Astrocyte (in vitro differentiated cells and primary cell): ENCODE data around the gene ZFAND5. TPM values are rescaled to one million over a fixed set of nuclear protein-coding genes. Genes with fewer than 3 reads are reported as not detected.

ENCODE experiments used
- DNase-seq: peaks from one replicate; pipeline ENCODE4 v3.0.0-alpha.2; 2010; ENCODE audit warnings: low read depth
- FAIRE-seq: peaks from 2 replicates; lab custom pipeline; 2011; peaks lifted over from hg19 to GRCh38; lab: Jason Lieb, UNC
- H2AFZ ChIP-seq: 2 replicates; pipeline ENCODE4 v1.6.0; 2012; ENCODE audit warnings: low read depth, low read length, inconsistent platforms
- H3K27ac ChIP-seq: 2 replicates; pipeline ENCODE4 v1.5.1; 2011; ENCODE audit warnings: low read depth, low read length, inconsistent platforms
- H3K27me3 ChIP-seq: 2 replicates; pipeline ENCODE4 v1.6.0; 2011; ENCODE audit warnings: low read length, inconsistent platforms; ENCODE audit not compliant: insufficient read depth
- H3K36me3 ChIP-seq: 2 replicates; pipeline ENCODE4 v1.5.1; 2011; ENCODE audit warnings: low read length, inconsistent platforms; ENCODE audit not compliant: insufficient read depth
- H3K4me1 ChIP-seq: 2 replicates; pipeline ENCODE4 v1.5.1; 2011; ENCODE audit warnings: low read length, inconsistent platforms; ENCODE audit not compliant: insufficient read depth
- H3K4me2 ChIP-seq: 2 replicates; pipeline ENCODE4 v1.6.0; 2012; ENCODE audit warnings: low read length, inconsistent platforms
- H3K4me3 ChIP-seq: 2 replicates; pipeline ENCODE4 v1.5.1; 2011; ENCODE audit warnings: low read depth, mild to moderate bottlenecking, low read length, inconsistent platforms; ENCODE audit not compliant: insufficient read depth
- H3K79me2 ChIP-seq: 2 replicates; pipeline ENCODE4 v1.6.0; 2012; ENCODE audit warnings: mild to moderate bottlenecking, low read length, inconsistent platforms; ENCODE audit not compliant: insufficient read depth
- H3K9ac ChIP-seq: 2 replicates; pipeline ENCODE4 v1.6.0; 2012; ENCODE audit warnings: mild to moderate bottlenecking, low read length, inconsistent platforms
- H3K9me3 ChIP-seq: 2 replicates; pipeline ENCODE4 v1.5.1; 2012; ENCODE audit warnings: low read depth, mild to moderate bottlenecking, low read length, inconsistent platforms; ENCODE audit not compliant: insufficient read depth
- H4K20me1 ChIP-seq: 2 replicates; pipeline ENCODE4 v1.6.0; 2012; ENCODE audit warnings: low read length, inconsistent platforms; ENCODE audit not compliant: insufficient read depth
- H3K27ac Mint-ChIP-seq: one replicate; pipeline ENCODE4 v1.8.0; 2021; ENCODE audit warnings: mild to moderate bottlenecking, mixed read lengths; ENCODE audit not compliant: unreplicated experiment
- H3K27me3 Mint-ChIP-seq: one replicate; pipeline ENCODE4 v1.8.0; 2021; ENCODE audit warnings: low read depth, mixed read lengths; ENCODE audit not compliant: unreplicated experiment
- H3K36me3 Mint-ChIP-seq: one replicate; pipeline ENCODE4 v1.8.0; 2021; ENCODE audit warnings: low read depth, mixed read lengths; ENCODE audit not compliant: unreplicated experiment
- H3K4me1 Mint-ChIP-seq: one replicate; pipeline ENCODE4 v1.8.0; 2021; ENCODE audit warnings: low read depth, mixed read lengths; ENCODE audit not compliant: unreplicated experiment
- H3K4me3 Mint-ChIP-seq: one replicate; pipeline ENCODE4 v1.8.0; 2021; ENCODE audit warnings: mild to moderate bottlenecking, moderate library complexity, mixed read lengths; ENCODE audit not compliant: unreplicated experiment
- H3K9me3 Mint-ChIP-seq: one replicate; pipeline ENCODE4 v1.8.0; 2021; ENCODE audit warnings: mild to moderate bottlenecking, mixed read lengths; ENCODE audit not compliant: unreplicated experiment
- EZH2 ChIP-seq: IDR thresholded peaks from 2 replicates; pipeline ENCODE4 v1.6.1; 2012; ENCODE audit warnings: mild to moderate bottlenecking, low read length, inconsistent platforms; ENCODE audit not compliant: insufficient read depth
- total RNA-seq: library from RNA; stranded (reverse); gene quantifications from 2 replicates; pipeline ENCODE4 v1.2.1, GENCODE V29; 2021
- TF ChIP-seq, protein P1 (sequence below): IDR thresholded peaks from 2 replicates; pipeline ENCODE4 v1.5.1; 2011; ENCODE audit warnings: low read depth, mild to moderate bottlenecking, inconsistent platforms, low read length, moderate library complexity; ENCODE audit not compliant: insufficient read depth

ZFAND5 gene
- total RNA-seq, 1 donor from 2014 or later: 181 TPM

GRCh38 chr9:72361217-72361616, 3.8 kb downstream of the ZFAND5 start:
- FAIRE-seq (no peak), DNase-seq (no peak)
- Histone ChIP-seq H3K4me3 (peak overlapping the region; percentile 95), H3K4me1 (peaks cover 24% of the 10 kb centered on the region), H3K9me3 (no peaks in the 10 kb centered on the region), H4K20me1 (peaks cover 78% of the 10 kb centered on the region), H3K27me3 (no peaks in the 10 kb centered on the region), H3K36me3 (peaks cover 50% of the 10 kb centered on the region), H3K27ac (peak overlapping the region; percentile 100), H3K79me2 (peaks cover 88% of the 10 kb centered on the region), H3K9ac (peak overlapping the region; percentile 100), H2AFZ (no peak overlapping the region), H3K4me2 (peak overlapping the region; percentile 88)
- Mint-ChIP-seq H3K27me3 (no peaks in the 10 kb centered on the region), H3K27ac (no peak overlapping the region), H3K4me1 (peaks cover 42% of the 10 kb centered on the region), H3K4me3 (peak overlapping the region; percentile 99), H3K9me3 (no peaks in the 10 kb centered on the region), H3K36me3 (peaks cover 15% of the 10 kb centered on the region)
- TF ChIP-seq, protein P1, sequence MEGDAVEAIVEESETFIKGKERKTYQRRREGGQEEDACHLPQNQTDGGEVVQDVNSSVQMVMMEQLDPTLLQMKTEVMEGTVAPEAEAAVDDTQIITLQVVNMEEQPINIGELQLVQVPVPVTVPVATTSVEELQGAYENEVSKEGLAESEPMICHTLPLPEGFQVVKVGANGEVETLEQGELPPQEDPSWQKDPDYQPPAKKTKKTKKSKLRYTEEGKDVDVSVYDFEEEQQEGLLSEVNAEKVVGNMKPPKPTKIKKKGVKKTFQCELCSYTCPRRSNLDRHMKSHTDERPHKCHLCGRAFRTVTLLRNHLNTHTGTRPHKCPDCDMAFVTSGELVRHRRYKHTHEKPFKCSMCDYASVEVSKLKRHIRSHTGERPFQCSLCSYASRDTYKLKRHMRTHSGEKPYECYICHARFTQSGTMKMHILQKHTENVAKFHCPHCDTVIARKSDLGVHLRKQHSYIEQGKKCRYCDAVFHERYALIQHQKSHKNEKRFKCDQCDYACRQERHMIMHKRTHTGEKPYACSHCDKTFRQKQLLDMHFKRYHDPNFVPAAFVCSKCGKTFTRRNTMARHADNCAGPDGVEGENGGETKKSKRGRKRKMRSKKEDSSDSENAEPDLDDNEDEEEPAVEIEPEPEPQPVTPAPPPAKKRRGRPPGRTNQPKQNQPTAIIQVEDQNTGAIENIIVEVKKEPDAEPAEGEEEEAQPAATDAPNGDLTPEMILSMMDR: no peak
- no peak for TF ChIP-seq EZH2

DNA sequence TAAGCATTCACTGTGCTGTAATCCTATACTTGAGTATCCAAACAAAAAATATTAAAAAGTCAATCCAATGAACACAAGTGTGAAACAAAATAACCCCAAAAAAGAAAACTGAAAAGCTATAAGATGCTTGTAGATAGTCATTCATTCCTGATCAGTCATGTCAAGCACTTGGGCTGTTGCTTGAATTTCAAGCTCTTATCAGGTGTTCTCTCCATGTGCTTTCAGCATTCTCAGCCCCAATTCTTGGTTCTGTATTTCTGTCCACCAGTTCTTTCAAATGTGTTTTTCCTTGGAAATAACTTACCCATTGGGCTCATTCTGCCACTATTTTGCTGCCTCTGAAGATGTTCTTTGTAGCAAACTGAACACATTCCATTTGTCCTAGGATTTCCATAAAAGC, 4.7 kb downstream of the ZFAND5 start:
- peak overlapping the region; percentile 99 for H3K4me3 Mint-ChIP-seq
- FAIRE-seq: no peak
- peak overlapping the region; percentile 55 for H3K27ac Mint-ChIP-seq

DNA sequence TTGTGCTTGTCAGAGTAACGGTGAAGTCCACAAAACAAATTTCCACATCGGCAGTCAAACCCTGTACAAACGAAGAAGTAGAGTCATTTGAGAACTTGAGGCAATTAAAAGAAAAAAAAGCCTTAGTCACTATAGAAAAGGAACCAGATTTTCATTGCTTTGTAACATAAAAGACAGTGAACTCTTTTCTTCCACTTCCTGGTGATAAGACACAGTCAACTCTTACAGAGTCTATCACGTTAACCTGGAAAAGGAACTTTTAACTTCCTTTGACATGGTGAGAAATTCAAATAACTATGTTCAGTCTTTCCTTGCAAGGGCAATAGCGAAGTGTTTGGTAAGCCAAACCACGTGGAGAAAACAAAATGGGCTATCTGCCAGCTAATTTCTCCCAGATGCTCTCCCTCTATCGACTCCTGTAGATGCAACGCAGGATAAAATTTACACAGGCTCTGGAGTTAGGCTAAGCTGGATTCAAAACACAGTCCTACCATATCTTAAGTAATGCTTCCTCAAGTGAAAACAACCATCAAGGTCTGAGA, 8.9 kb downstream of the ZFAND5 start:
- Mint-ChIP-seq H3K27me3 (no peaks in the 10 kb centered on the region), H3K9me3 (no peaks in the 10 kb centered on the region), H3K27ac (no peak overlapping the region), H3K36me3 (peaks cover 15% of the 10 kb centered on the region), H3K4me3 (peak overlapping the region; percentile 27), H3K4me1 (peaks cover 47% of the 10 kb centered on the region)
- peaks cover 75% of the 10 kb centered on the region for H3K79me2 ChIP-seq
- TF ChIP-seq, protein P1: no peak
- no peak for TF ChIP-seq EZH2
- no peaks in the 10 kb centered on the region for H3K9me3 ChIP-seq
- no peak for DNase-seq
- peaks cover 85% of the 10 kb centered on the region for H4K20me1 ChIP-seq
- no peak for FAIRE-seq
- no peak overlapping the region for H3K4me3 ChIP-seq
- peaks cover 71% of the 10 kb centered on the region for H3K36me3 ChIP-seq
- no peak overlapping the region for H3K4me2 ChIP-seq
- no peak overlapping the region for H3K9ac ChIP-seq
- no peak overlapping the region for H3K27ac ChIP-seq
- no peaks in the 10 kb centered on the region for H3K27me3 ChIP-seq
- H3K4me1 ChIP-seq: peaks cover 23% of the 10 kb centered on the region
- no peak overlapping the region for H2AFZ ChIP-seq

More for the DNA sequence above, 4.7 kb downstream of the ZFAND5 start:
- Histone ChIP-seq H2AFZ (no peak overlapping the region), H4K20me1 (peaks cover 87% of the 10 kb centered on the region), H3K36me3 (peaks cover 58% of the 10 kb centered on the region), H3K4me2 (peak overlapping the region; percentile 88), H3K79me2 (peaks cover 97% of the 10 kb centered on the region), H3K27ac (no peak overlapping the region), H3K9me3 (no peaks in the 10 kb centered on the region), H3K4me3 (peak overlapping the region; percentile 8), H3K27me3 (no peaks in the 10 kb centered on the region), H3K9ac (no peak overlapping the region), H3K4me1 (peaks cover 16% of the 10 kb centered on the region)
- H3K36me3 Mint-ChIP-seq: peaks cover 17% of the 10 kb centered on the region
- no peak for TF ChIP-seq EZH2
- TF ChIP-seq, protein P1: no peak
- H3K4me1 Mint-ChIP-seq: peaks cover 46% of the 10 kb centered on the region
- no peak for DNase-seq
- H3K9me3 Mint-ChIP-seq: no peaks in the 10 kb centered on the region
- H3K27me3 Mint-ChIP-seq: no peaks in the 10 kb centered on the region
